ENCODE data around the gene PSD. TPM values are rescaled to one million over a fixed set of nuclear protein-coding genes. Genes with fewer than 3 reads are reported as not detected.

Gene PSD
- total and polyA plus RNA-seq, 2 donors (not counting 3 experiments of a cell fraction or from before 2014, with no cell fraction given), result 0.10 to 0.40 TPM

DNA sequence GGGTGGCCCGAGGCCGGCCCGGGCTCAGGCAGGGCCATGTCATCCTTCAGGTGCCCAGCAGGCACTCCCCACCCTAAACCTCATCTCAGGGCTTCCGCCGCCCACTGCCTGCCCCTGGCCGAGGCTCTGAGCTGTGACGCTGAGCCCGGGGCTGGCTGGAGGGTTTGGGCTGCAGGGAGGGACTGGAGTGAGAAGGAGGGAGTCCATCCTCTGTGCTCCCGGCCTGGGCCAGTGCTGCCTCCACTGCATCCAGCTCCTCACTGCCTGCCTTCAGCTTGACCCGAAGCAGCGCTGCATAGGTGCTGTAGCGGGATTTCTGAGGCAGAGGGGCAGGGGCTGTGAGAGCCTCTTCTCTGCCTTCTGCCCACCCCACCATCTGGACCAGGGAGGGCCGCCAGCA, 15.5 kb downstream of the PSD start:
- intact Hi-C loops (cut with micrococcal nuclease), result no loop called here
- DNase-seq (ENCODE audit: low read depth, low spot score) (no peak), FAIRE-seq (no peak)
- H3K4me2 ChIP-seq (ENCODE audit: insufficient read depth, low read length), result no peak overlapping the region
- peaks cover 0 to 25% of the 10 kb centered on the region in 2 experiments for H3K36me3 ChIP-seq (ENCODE audit: control insufficient read depth in 2 of 2, extremely low read depth in 1 of 2, insufficient read depth in 2 of 2, low read length in 2 of 2)
- H3K9me1 ChIP-seq (replicated peaks; ENCODE audit: control insufficient read depth, extremely low read depth, insufficient read depth, low read length), result no peaks in the 10 kb centered on the region
- no peak for TF ChIP-seq JUN (IDR thresholded peaks at IDR 0.05; ENCODE audit: borderline replicate concordance, insufficient read depth, insufficient read length, low read depth)
- TF ChIP-seq, protein P1, sequence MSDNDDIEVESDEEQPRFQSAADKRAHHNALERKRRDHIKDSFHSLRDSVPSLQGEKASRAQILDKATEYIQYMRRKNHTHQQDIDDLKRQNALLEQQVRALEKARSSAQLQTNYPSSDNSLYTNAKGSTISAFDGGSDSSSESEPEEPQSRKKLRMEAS (IDR thresholded peaks at IDR 0.05; ENCODE audit: insufficient read depth, insufficient read length), result no peak
- no peak for TF ChIP-seq GATA2 (IDR thresholded peaks at IDR 0.05; ENCODE audit: insufficient read depth, insufficient read length, low read depth, low read length)
- TF ChIP-seq, protein P2, sequence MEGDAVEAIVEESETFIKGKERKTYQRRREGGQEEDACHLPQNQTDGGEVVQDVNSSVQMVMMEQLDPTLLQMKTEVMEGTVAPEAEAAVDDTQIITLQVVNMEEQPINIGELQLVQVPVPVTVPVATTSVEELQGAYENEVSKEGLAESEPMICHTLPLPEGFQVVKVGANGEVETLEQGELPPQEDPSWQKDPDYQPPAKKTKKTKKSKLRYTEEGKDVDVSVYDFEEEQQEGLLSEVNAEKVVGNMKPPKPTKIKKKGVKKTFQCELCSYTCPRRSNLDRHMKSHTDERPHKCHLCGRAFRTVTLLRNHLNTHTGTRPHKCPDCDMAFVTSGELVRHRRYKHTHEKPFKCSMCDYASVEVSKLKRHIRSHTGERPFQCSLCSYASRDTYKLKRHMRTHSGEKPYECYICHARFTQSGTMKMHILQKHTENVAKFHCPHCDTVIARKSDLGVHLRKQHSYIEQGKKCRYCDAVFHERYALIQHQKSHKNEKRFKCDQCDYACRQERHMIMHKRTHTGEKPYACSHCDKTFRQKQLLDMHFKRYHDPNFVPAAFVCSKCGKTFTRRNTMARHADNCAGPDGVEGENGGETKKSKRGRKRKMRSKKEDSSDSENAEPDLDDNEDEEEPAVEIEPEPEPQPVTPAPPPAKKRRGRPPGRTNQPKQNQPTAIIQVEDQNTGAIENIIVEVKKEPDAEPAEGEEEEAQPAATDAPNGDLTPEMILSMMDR (IDR thresholded peaks at IDR 0.05; ENCODE audit: extremely low read depth in 1 of 2, insufficient read depth in 1 of 2, low read depth in 1 of 2, low read length in 2 of 2), result no peak
- TF ChIP-seq POLR2A (IDR thresholded peaks at IDR 0.05; ENCODE audit: low read depth, low read length), result no peak
- TF ChIP-seq EZH2 (IDR thresholded peaks at IDR 0.05; ENCODE audit: borderline replicate concordance, low read depth, low read length, severe bottlenecking), result no peak
- TF ChIP-seq POLR2AphosphoS5 (IDR thresholded peaks at IDR 0.05; ENCODE audit: insufficient read depth, low read depth, low read length), result no peak
- no peak for TF ChIP-seq MYC (IDR thresholded peaks at IDR 0.05; ENCODE audit: low read depth, low read length)
- TF ChIP-seq FOS (IDR thresholded peaks at IDR 0.05; ENCODE audit: borderline replicate concordance, insufficient read depth, low read length), result no peak
- no TSS peak for BruUV-seq (replicated peaks)
- CTCF ChIA-PET, result interaction anchor here (0.6 to 5.8 kb wide), 22 partner anchors 9 to 259 kb away, joined by 3 to 54 read pairs (median 6); partner anchors contain the start of genes ACTR1A, CUEDC2, ELOVL3 and FBXL15
- H3K27me3 ChIP-seq (ENCODE audit: control insufficient read depth in 2 of 2, insufficient read depth in 2 of 2, low read length in 2 of 2), result peaks cover 5 to 9% of the 10 kb centered on the region in 2 experiments
- H3K9me3 ChIP-seq (replicated peaks; ENCODE audit: control insufficient read depth, insufficient read depth, low read length), result no peaks in the 10 kb centered on the region
- dilution Hi-C loops (cut with MboI; ENCODE audit: extremely low pct_ligation_motif_present, low sequenced_read_pairs), result no loop called here
- no peaks in the 10 kb centered on the region for H4K20me1 ChIP-seq (replicated peaks; ENCODE audit: control insufficient read depth, extremely low read depth, insufficient read depth, low read length)
- peaks cover 3% of the 10 kb centered on the region for H3K4me1 ChIP-seq (ENCODE audit: control insufficient read depth, extremely low read depth, insufficient read depth, low read length)
- H3K4me3 ChIP-seq (replicated peaks in 1 of 3; ENCODE audit: insufficient read depth in 1 of 3, low read depth in 1 of 3, low read length in 3 of 3), result no peak overlapping the region
- H2AFZ ChIP-seq (ENCODE audit: low read depth, low read length), result no peak overlapping the region
- H3K27ac ChIP-seq (ENCODE audit: insufficient read depth, low read depth, low read length), result no peak overlapping the region
- H3K79me2 ChIP-seq (ENCODE audit: control insufficient read depth, insufficient read depth, low read length), result no peaks in the 10 kb centered on the region
- H3K9ac ChIP-seq (replicated peaks; ENCODE audit: extremely low read depth, insufficient read depth, low read length), result no peak overlapping the region
- POLR2A ChIA-PET, result no interaction called here
